GM04503 (cell line): ENCODE measurements around the gene DLG1.
"Not testable (repeated sequence)": the region's sequence is repeated elsewhere in the genome, so short reads cannot be mapped to it uniquely, and the experiment has no call there.

Experiments
- DNase-seq: peaks from one replicate; pipeline ENCODE4 v3.0.0-alpha.2; 2012; ENCODE audit warnings: low read depth

DLG1 gene

DNA sequence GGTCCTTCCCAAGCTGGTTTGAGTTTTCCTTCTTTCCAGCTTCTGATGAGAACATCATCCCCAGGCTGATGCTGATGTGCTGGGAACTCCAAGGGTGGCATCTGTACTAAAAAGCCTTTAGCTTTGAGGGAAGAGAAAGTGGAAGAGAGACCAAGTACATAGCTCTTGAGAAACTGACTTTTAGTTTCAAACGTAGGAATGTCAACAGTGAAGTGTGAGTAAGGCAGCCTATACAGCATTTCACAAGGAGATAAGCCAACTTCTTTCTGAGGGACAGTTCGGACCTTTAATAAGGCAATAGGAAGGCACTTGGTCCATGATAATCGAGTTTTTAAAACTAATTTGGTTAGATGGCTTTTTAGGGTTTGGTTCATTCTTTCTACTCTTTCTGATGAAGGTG, 53.7 kb downstream of the DLG1 start:
- DNase-seq: no peak

DNA sequence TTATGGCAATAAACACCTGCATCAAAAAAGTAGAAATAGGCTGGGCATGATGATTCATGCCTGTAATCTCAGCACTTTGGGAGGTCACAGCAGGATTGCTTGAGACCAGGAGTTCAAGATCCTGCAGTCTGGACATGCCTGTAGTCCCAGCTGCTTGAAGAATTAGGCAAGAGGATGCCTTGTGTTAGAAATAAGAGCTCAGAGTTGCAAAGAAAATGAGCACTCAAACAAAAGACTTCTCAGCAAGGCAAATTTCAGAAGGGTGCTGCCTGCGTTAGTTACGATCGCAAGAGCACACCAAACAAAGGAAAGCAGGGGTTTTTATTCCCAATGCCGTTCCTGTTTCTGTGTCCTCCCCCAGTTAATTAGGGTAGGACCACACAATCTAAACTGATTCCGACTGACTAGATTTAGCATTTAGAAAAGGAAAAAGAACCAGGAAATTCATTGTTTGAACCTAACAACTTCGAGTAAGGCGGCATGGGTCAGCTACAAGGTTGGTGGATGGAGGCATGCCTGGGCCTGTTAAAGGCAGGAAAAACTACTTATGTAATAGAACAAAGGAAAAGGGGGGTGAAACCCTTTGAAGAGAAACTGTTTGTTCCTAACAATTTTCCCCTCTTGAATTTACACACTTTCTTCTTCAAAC, 55.5 kb downstream of the DLG1 start:
- DNase-seq: no peak

DNA sequence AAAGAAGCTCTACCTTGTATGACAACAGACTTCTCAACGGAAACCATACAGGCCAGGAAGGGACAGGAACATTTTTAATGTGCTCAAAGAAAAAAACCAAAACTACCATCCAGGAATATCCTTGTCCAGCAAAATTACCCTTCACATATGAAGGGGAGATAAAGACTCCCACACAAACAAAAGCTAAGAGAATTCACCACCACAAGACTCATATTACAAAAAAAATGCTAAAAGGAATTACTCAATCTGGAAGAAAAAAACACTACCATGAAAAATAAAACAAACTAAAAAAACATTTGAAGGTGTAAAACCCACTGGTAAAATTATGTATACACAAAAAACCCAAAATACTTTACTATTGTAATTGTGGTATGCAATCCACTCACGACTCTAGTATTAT, 57.2 kb downstream of the DLG1 start:
- no peak for DNase-seq

DNA sequence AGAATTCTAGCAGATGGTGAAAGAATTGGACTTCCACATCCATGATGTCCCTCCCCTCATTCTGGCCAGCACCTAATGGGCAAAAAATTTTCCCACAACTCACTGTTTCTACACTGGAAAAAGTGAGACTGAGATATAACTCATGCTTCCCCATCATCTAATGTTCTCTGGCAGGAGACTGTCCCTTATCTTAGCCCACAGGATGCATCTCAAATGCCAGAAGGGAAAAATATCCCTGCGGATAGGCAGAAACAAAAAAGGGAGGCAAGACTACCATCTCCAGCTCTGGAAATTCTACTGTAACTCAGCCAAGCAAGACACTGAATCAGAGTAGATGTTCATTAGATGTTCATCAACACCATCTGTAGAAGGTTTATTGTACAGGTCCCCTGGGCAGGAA, 58.6 kb downstream of the DLG1 start:
- no peak for DNase-seq

DNA sequence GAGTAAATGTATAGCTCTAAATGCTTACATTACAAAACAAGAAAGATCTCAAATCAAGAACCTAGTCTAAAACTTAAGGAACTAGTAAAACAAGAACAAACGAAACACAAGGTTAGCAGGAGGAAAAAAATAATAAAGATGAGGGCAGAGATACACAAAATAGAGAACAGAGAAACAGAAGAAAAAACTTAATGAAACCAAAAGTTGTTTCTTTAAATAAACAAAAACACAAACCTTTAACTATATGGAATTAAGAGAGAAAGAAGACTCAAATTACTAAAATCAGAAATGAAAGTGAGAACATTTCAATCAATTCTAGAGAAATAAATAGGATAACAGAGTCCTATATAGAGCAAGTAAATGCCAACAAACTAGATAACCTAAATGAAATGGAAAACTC, 59.6 kb downstream of the DLG1 start:
- DNase-seq: no peak

DNA sequence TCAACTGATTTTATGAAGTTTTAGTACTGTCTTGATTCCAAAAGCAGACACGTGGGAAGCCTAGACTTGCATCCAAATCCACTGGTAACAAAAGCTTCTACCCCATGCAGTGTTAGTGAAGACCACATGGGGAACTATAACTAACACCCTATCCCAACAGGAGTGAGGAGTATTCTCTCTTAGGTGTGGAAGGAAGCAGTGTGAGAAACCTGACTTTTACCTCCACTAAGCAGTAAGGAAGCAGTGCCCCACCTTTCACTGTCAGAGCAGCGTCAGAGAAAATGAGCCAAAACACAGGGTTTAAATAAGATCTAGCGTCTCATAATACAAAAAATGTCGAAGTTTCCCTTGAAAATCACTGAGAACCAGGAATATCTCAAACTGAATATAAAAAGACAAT, 60.5 kb downstream of the DLG1 start:
- no peak for DNase-seq

DNA sequence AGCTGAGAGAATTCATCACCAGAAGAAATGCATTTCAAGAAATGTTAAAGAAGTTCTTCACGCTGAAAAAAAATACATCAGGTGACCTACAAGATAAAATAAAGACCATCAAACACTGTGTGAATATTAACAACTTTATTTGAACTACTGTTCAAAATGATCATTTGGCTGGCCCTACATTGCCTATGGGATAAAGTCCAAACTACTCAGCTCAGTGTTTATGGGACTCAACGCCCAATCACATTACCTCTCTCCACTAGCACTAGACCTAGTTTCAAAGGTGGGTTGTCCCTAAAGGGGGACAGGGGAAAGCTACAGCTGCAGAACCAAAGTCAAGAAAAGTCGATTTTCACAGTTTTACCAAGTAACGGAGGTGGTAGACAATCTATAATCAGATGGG, 62.0 kb downstream of the DLG1 start:
- no peak for DNase-seq

DNA sequence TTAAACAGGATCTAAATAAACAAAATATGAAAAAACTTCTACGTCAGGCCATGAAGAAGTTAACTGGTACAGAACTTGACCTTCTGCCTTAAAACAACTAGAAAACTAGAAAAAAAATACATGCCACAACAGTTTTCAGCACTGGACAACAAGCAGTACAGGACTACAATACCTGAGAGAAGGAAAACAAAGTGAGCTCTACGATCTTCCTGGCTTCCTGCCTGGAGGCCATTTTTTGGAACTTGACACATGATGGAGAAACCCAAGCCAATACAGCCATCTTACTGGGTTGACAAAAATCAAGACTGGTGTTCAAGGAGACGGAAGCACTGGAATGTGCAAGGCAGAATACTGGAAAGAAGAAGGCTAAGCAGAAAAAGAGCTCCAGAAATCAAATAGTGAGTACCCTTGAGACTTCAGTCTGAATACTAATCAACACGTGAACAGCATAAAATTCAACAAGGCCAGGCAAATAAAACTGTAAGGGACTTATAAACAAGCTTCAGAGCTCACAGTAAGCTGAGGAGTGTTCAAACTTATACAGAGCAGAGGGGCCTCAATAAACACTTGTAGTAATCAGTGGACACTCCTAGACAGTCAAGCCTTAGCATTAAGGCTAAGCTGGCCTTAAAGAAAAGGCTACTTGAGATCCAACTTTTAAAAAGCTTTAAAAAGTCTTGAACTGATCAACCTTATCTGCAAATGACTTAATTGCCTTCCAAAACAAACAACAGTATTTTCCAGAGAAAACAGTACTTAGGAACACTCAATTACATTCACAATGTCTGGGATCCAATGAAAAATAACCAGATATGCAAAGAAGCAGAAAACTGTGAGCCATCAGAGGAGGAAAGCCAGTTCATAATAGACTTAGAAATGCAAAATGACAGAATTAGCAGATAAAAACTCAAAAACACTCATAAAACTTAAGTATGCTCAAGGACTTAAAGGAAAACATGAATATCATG, 63.2 kb downstream of the DLG1 start:
- no peak for DNase-seq

DNA sequence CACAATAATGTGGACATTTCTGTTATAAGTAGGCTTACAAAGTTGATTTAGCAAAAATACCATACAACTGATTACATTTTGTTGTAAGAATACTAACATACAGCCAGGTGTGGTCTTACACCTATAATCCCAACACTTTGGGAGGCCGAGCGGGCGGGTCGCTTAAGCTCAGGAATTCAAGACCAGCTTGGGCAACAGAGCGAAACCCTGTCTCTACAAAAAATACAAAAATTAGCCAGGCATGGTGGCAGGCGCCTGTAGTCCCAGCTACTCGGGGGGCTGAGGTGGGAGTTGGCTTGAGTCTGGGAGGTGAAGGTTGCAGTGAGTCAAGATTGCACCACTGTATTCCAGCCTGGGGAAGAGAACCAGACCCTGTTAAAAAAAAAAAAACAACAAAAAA, 67.1 kb downstream of the DLG1 start:
- no peak for DNase-seq

DNA sequence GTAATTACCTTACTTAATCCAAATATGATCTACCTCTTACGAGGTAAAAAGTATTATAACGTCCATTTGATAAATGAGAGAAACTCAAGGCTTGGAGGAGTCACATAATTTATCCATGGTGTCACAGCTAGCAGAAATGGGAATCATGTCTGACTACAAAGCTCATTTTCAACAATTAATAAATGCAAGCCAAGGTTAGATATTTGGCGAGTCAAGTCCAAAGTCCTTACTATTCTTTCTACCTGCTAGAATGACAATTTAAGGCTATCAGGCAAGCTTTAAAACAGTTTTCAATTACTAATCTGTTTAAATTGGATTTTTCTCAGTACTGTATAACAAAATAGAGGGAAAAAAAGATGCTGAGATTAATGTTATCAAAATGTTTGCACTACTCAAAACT, 68.6 kb downstream of the DLG1 start:
- DNase-seq: no peak

DNA sequence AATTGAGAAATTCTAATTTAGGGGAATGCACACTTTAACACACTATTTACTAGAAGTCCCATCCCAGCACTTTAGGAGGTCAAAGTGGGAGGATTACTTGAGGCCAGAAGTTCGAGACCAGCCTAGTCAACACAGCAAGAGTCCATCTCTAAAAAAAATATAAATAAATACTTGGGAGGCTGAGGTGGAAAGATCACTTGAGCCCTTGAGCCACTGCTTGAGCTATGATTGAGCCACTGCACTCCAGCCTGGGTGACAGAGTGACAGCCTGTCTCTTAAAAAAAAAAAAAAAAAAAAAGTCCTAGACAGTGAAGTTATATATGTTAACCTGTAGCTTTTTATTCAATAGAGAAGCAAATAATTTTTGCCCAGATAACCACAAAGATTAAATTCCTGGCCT, 69.2 kb downstream of the DLG1 start:
- DNase-seq: no peak

DNA sequence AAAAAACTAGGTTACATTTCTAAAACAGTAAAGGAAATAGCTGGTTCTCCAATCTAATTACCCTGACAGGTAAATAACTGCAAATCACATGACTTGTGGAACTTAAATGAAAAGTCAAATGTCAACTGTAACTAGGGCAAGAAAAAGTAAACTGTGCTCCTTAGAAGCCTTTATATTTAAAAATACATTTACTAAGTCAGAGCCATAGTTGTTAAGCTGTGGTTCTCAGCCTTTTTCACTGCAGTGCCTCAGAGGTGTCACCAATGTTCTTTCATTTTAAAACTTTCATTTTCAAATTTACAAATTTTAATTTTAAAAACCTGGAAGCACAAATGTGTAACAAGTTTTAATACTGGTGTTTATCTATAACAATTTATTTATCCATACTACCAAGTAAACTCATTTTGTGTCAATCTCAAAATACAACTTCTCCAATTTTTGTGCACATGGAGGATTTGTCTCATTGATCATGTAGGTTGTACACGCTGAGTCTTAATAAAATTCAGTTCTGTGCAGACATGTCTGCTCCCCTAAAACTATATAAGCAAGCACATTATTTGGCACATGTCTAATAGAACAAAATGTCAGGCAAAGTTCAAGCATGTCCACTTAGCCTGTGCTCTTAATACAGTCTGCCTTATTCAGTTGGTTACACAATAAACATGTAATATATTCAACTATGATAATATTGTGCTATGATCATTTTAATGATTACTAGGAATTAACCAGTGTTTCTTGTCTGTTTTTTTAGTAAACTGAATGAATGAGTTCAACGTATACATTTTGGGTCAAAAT, 70.4 kb downstream of the DLG1 start:
- DNase-seq: no peak

DNA sequence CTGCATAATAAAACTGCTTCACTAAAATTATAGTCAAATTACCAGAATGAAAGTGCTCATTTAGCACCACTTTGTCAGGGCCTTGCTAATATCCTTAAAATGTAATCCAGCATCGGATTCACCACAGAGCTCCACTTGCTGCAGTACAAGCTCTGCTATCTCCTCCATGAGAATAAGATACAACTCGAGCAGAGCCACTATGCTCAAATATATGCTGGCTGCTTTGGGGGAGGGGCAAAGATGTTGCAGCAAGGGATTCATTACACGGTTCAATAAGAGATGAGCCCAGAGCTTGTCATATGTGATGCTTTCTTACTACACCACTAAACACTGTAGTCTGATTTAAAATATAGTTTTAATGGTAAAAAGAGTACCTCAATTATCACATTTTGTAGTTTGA, 72.2 kb downstream of the DLG1 start:
- no peak for DNase-seq

DNA sequence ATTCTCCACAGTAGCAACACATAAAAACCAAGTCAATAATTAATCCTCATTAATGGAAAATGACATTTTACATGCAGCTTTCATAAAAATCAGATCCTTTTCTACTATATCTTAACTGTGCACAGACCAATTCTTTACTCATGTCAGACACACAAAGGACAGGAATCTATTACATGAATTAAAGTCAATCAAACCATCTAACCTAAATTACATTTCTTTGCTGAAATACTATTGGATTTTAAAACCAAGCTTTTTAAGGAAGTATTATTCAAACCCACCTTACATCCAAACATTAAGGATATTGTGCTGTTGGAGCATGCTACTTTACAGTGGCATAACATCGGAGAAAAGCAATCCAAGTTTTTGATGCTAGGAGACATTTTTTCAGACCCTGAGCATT, 72.8 kb downstream of the DLG1 start:
- DNase-seq: no peak

DNA sequence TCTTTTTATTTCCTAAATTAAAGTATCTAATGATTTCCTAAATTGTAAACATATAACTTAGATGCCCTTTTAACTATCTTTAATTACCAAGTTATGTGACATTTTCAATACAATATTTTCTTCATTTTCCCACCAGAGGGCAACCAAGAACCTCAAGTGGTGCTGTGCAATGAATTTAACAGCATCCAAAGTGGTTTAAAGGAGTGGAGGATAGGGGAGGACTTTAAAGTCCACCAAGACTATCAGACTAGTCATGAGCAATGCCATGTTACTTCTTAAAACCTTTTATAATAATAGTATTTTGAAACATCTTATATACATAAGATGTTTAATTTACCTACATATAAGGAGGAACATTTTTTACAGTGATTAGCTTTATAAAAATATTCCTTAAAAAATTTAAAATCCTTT, 74.4 kb downstream of the DLG1 start:
- DNase-seq: no peak

DNA sequence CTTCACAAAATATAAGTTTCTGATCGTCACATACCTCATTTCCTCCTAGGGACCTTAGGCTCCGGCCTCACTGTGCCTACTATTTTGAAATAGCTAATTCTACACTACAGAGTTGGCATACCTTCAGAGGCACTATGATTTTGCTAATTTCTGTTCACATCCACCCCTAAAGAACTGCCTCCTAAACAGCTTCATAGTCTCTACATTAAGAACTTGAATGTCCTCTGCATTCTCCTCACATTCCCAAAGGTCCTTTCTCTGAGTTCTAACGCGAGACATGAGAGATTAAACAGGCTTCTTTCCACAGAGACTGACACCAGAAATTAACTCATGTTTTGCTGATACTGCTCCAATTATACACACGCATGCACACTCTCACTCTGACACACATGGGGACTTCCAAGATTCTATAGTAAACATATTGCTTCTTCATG, 75.5 kb downstream of the DLG1 start:
- DNase-seq: no peak

DNA sequence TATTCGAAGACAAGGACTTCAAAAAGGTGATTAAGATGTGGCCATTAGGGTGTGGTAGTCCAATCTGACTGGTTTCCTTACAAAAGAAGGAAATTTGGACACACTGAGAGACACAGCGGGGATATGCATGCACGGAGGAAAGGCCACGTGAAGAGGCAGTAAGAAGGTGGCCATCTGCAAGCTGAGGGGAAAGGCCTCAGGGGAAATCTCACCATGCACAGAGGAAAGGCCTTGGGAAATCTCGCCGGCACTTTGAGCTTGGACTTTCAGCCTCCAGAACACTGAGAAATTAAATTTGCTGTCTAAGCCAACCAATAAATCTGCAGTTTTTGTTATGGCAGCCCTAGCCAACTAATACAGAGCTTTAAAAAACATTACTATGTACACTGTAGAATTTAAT, 78.8 kb downstream of the DLG1 start:
- DNase-seq: no peak

DNA sequence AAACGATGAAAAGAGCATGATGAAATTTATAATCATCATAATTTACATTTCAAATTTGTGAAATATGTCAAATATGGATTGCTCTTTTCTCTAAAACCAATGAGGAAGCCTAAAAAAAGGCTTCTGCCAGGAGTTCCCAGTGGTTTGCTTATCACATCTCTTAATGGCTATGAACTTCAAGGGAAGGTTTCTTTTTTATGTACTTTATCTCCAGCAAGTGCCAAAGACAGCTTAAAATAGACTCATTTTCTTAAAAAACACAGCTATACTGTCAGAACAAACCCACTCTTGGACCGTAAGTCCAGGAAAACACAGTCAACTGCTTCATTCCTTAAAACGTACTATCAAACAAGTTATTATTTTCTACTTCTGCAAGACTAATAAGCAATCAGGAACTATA, 80.2 kb downstream of the DLG1 start:
- DNase-seq: no peak

DNA sequence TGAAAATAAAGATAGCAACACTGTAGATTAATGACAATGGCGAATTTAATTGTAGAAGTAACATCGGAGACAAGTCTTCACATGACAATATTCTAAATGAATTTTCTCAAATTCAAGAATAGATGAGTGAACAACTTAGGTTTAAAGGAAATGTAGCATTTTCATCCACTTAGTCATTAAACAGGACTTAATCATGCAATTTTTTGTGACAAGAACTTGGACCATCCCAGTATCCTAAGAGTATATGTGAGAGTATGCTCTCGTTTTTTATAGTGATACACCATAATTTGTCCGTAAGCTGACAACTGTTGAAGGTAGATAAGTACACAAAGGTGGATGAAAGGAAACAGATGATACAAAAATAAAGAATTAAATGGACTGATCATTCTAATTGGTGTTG, 81.5 kb downstream of the DLG1 start:
- no peak for DNase-seq

DNA sequence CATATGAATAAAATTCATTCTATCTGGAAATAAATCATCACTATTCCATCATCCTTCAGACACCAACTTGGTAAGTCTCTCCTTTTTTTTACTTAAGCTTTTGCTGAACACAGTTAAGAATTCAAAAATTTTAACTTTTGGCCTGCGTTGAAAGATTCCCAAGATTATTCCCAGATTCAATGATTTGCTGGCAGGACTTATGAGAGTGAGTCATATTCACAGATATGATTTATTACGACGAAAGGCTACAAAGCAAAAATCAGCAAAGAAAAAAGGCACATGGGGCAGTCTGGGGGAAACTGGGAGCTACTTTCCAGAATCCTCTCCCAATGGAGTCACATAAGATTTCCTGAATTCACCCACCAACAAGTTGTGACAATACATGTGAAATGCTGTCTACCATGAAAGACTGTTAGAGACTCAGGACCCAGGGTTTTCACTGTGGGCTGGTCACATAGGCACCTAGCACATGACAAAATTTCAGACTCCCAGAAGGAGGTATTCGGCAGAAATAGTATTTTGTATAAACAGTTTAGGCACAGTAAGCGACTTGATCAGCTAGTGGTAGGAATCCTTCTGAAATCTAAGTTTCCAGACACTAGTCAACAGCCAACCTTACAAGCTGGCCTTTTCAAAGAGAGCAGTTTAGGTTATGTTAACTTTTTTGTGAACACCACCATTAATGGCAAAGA, 82.1 kb downstream of the DLG1 start:
- peak; percentile 33 for DNase-seq

DNA sequence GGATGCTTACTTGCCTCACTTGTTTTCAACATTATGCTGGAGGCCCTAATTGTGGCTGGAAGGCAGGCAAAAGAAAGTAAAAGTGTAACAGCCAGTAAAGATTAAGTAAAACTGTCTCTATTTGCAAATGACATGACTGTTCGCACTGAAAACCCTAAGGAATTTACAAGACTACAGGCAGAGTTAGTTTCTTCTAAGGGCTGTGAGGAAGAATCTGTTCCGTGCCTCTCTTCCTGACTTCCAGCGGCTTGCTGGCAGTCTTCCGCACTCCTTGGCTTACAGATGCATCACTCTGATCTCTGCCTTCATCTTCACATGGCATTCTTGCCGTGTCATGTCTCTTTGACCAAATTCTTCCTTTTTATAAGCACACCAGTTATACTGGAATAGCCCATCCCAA, 86.1 kb downstream of the DLG1 start:
- DNase-seq: no peak

DNA sequence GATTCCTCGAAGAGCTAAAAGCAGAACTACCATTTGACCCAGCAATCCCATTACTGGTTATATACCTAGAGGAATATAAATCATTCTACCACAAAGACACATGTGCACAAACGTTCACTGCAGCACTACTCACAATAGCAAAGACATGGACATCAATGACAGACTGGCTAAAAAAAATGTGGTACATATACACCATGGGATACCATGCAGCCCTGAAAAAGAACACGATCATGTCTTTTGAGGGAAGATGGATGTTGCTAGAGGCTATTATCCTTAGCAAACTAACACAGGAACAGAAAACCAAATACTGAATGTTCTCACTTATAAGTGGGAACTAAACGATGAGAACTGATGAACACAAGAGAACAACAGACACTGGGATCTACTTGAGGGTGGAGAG, 86.7 kb downstream of the DLG1 start:
- DNase-seq: not testable (repeated sequence)
